Gastroesophageal sphincter (tissue), 3 donors: ENCODE measurements around the gene RNF181.

ENCODE experiments used
- CTCF ChIP-seq, 4 experiments: fragments of 200-600 bp in 2 of 4; fragments of 450-650 bp in 2 of 4; sonication (generic) in 1 of 4; IDR thresholded peaks; one replicate each; pipeline ENCODE4 v1.5.1; 2017 to 2019; ENCODE audit warnings: antibody characterized with exemption in 4 of 4, mild to moderate bottlenecking in 2 of 4, moderate library complexity in 2 of 4
- POLR2AphosphoS5 ChIP-seq: sonication (generic); formaldehyde crosslinking; IDR thresholded peaks from one replicate; pipeline ENCODE4 v1.6.1; 2017; ENCODE audit warnings: antibody characterized with exemption

GRCh38 chr2:85577386-85578242 is 17.9 kb upstream of the RNF181 start, which contains the start of gene VAMP8:
- no peak for TF ChIP-seq CTCF (IDR thresholded peaks at IDR 0.05)
- TF ChIP-seq POLR2AphosphoS5, result no peak
